ENCODE measurements around the gene LDB2.
"Not testable (repeated sequence)": the region's sequence is repeated elsewhere in the genome, so short reads cannot be mapped to it uniquely, and the experiment has no call there.

LDB2 gene

GRCh38 chr4:16926214-16926613, 27.8 kb upstream of the LDB2 start:
- H3K4me3 Mint-ChIP-seq = no peak overlapping the region
- no peaks in the 10 kb centered on the region for H3K9me3 Mint-ChIP-seq
- H3K4me1 Mint-ChIP-seq = peaks cover 6% of the 10 kb centered on the region
- H3K36me3 Mint-ChIP-seq (ENCODE audit: low read depth) = no peaks in the 10 kb centered on the region
- no peak for DNase-seq
- peaks cover 6% of the 10 kb centered on the region for H3K27me3 Mint-ChIP-seq (ENCODE audit: low read depth, poor library complexity)
- TF ChIP-seq, protein P1, sequence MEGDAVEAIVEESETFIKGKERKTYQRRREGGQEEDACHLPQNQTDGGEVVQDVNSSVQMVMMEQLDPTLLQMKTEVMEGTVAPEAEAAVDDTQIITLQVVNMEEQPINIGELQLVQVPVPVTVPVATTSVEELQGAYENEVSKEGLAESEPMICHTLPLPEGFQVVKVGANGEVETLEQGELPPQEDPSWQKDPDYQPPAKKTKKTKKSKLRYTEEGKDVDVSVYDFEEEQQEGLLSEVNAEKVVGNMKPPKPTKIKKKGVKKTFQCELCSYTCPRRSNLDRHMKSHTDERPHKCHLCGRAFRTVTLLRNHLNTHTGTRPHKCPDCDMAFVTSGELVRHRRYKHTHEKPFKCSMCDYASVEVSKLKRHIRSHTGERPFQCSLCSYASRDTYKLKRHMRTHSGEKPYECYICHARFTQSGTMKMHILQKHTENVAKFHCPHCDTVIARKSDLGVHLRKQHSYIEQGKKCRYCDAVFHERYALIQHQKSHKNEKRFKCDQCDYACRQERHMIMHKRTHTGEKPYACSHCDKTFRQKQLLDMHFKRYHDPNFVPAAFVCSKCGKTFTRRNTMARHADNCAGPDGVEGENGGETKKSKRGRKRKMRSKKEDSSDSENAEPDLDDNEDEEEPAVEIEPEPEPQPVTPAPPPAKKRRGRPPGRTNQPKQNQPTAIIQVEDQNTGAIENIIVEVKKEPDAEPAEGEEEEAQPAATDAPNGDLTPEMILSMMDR (IDR thresholded peaks at IDR 0.05) = no peak
- H3K27ac Mint-ChIP-seq = no peak overlapping the region

- not testable (repeated sequence) for H3K4me3 Mint-ChIP-seq; H3K36me3 Mint-ChIP-seq (ENCODE audit: low read depth); H3K27me3 Mint-ChIP-seq (ENCODE audit: low read depth, poor library complexity); DNase-seq; H3K27ac Mint-ChIP-seq
- H3K4me1 Mint-ChIP-seq = peaks cover 19% of the 10 kb centered on the region
- H3K9me3 Mint-ChIP-seq = peaks cover 14% of the 10 kb centered on the region
These were observed 20.3 kb upstream of the LDB2 start for GRCh38 chr4:16918716-16919115.

- peak; percentile 56 for DNase-seq
- no peaks in the 10 kb centered on the region for H3K27me3 Mint-ChIP-seq (ENCODE audit: low read depth, poor library complexity)
- H3K4me3 Mint-ChIP-seq = no peak overlapping the region
- H3K9me3 Mint-ChIP-seq = peaks cover 14% of the 10 kb centered on the region
- TF ChIP-seq, protein P1 (IDR thresholded peaks at IDR 0.05) = peak; percentile 62
- H3K36me3 Mint-ChIP-seq (ENCODE audit: low read depth) = no peaks in the 10 kb centered on the region
- H3K4me1 Mint-ChIP-seq = peaks cover 19% of the 10 kb centered on the region
- H3K27ac Mint-ChIP-seq = peak overlapping the region; percentile 32
These were observed 18.4 kb upstream of the LDB2 start for GRCh38 chr4:16916719-16917337.

GRCh38 chr4:16916031-16916430, 17.6 kb upstream of the LDB2 start:
- H3K4me1 Mint-ChIP-seq = peaks cover 19% of the 10 kb centered on the region
- TF ChIP-seq, protein P1 (IDR thresholded peaks at IDR 0.05) = no peak
- DNase-seq = no peak
- no peaks in the 10 kb centered on the region for H3K27me3 Mint-ChIP-seq (ENCODE audit: low read depth, poor library complexity)
- peaks cover 14% of the 10 kb centered on the region for H3K9me3 Mint-ChIP-seq
- H3K36me3 Mint-ChIP-seq (ENCODE audit: low read depth) = no peaks in the 10 kb centered on the region
- no peak overlapping the region for H3K4me3 Mint-ChIP-seq
- no peak overlapping the region for H3K27ac Mint-ChIP-seq

GRCh38 chr4:16914208-16914607, 15.8 kb upstream of the LDB2 start:
- Mint-ChIP-seq H3K4me1 (peaks cover 26% of the 10 kb centered on the region), H3K36me3 (ENCODE audit: low read depth) (no peaks in the 10 kb centered on the region), H3K27ac (no peak overlapping the region), H3K27me3 (ENCODE audit: low read depth, poor library complexity) (no peaks in the 10 kb centered on the region), H3K4me3 (no peak overlapping the region), H3K9me3 (peaks cover 14% of the 10 kb centered on the region)
- DNase-seq = no peak
- TF ChIP-seq, protein P1 (IDR thresholded peaks at IDR 0.05) = no peak

- no peaks in the 10 kb centered on the region for H3K27me3 Mint-ChIP-seq (ENCODE audit: low read depth, poor library complexity)
- DNase-seq = no peak
- peaks cover 18% of the 10 kb centered on the region for H3K4me1 Mint-ChIP-seq
- peaks cover 14% of the 10 kb centered on the region for H3K9me3 Mint-ChIP-seq
- H3K4me3 Mint-ChIP-seq = no peak overlapping the region
- H3K27ac Mint-ChIP-seq = no peak overlapping the region
- TF ChIP-seq, protein P1 (IDR thresholded peaks at IDR 0.05) = no peak
- no peaks in the 10 kb centered on the region for H3K36me3 Mint-ChIP-seq (ENCODE audit: low read depth)
These were observed 14.5 kb upstream of the LDB2 start for GRCh38 chr4:16912896-16913295.

All from nephron progenitor cell (in vitro differentiated cells).